Suprapubic skin (tissue), 4 donors: Measurements from ENCODE around the gene TRMO. TPM values are rescaled to one million over a fixed set of nuclear protein-coding genes. Genes with fewer than 3 reads are reported as not detected.
"Not testable (repeated sequence)": the region's sequence is repeated elsewhere in the genome, so short reads cannot be mapped to it uniquely, and the experiment has no call there.

ENCODE experiments used
- DNase-seq, 2 donors: peaks; one replicate each; pipeline ENCODE4 v3.0.0-alpha.2; 2019; ENCODE audit warnings: low spot score in 2 of 2
- H3K27ac ChIP-seq: fragments of 200-600 bp; sonication (generic); one replicate; pipeline ENCODE4 v1.5.1; 2019
- H3K27me3 ChIP-seq: fragments of 200-600 bp; sonication (generic); one replicate; pipeline ENCODE4 v1.5.1; 2019
- H3K36me3 ChIP-seq: fragments of 200-600 bp; sonication (generic); one replicate; pipeline ENCODE4 v1.5.1; 2019
- H3K4me1 ChIP-seq: fragments of 200-600 bp; sonication (generic); one replicate; pipeline ENCODE4 v1.5.1; 2019
- H3K4me3 ChIP-seq: fragments of 200-600 bp; sonication (generic); one replicate; pipeline ENCODE4 v1.5.1; 2019; ENCODE audit warnings: mild to moderate bottlenecking
- H3K9me3 ChIP-seq: fragments of 200-600 bp; sonication (generic); one replicate; pipeline ENCODE4 v1.5.1; 2019
- EP300 ChIP-seq: sonication (generic); formaldehyde crosslinking; IDR thresholded peaks from one replicate; pipeline ENCODE4 v1.6.1; 2017; ENCODE audit warnings: antibody characterized with exemption
- POLR2A ChIP-seq, 2 donors: fragments of 450-650 bp; IDR thresholded peaks; one replicate each; pipeline ENCODE4 v1.6.1; 2017; ENCODE audit warnings: antibody characterized with exemption in 2 of 2, mild to moderate bottlenecking in 2 of 2, moderate library complexity in 2 of 2
- POLR2AphosphoS5 ChIP-seq, 3 donors: sonication (generic); formaldehyde crosslinking; IDR thresholded peaks; one replicate each; pipeline ENCODE4 v1.6.1; 2017; ENCODE audit warnings: antibody characterized with exemption in 3 of 3
- WGBS: methylation state at CpG from one replicate; pipeline ENCODE4 v1.1.5; 2018; 5-methylcytosine and 5-hydroxymethylcytosine counted together
- total RNA-seq, 4 donors: library from RNA; depleted of rRNA; stranded (reverse); fragments of >200 nt; gene quantifications; one replicate each; pipeline ENCODE4 v1.1.0, GENCODE V29; 2016
- TF ChIP-seq, protein P1 (sequence below), 2 donors: fragments of 200-600 bp in 1 of 2; fragments of 450-650 bp in 1 of 2; sonication (generic) in 1 of 2; IDR thresholded peaks; one replicate each; pipeline ENCODE4 v1.5.1; 2016 to 2019; ENCODE audit warnings: antibody characterized with exemption in 2 of 2, mild to moderate bottlenecking in 1 of 2, moderate library complexity in 1 of 2

Gene TRMO
- total RNA-seq, 4 donors from 2014 or later = 19.3 to 47.2 (median 31.7) TPM

DNA sequence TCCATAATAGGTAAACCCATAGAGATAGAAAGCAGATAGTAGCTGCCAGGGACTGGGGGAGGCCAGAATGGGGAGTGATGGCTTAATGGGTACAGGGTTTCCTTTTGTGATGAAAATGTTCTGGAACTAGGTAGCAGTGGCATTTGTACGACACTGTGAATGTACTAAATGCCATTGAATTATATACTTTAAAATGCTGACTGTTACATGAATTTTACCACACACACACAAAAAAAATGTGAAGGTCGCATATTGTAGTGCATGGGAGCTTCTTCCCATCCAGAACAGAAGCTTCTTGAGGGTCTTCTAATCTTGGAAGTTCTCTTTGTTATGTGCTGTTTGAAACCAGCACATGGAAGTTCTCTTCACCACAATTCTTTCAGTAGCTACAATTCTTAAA lies 40.9 kb upstream of the TRMO start:
- DNase-seq = no peak
- Histone ChIP-seq H3K4me1 (no peaks in the 10 kb centered on the region), H3K27me3 (no peaks in the 10 kb centered on the region), H3K27ac (no peak overlapping the region), H3K4me3 (no peak overlapping the region), H3K9me3 (no peaks in the 10 kb centered on the region), H3K36me3 (no peaks in the 10 kb centered on the region)
- 82% methylated on average over 2 of the region's 2 CpGs for WGBS
- TF ChIP-seq EP300 (no peak), POLR2A (IDR thresholded peaks at IDR 0.05) (no peak)

DNA sequence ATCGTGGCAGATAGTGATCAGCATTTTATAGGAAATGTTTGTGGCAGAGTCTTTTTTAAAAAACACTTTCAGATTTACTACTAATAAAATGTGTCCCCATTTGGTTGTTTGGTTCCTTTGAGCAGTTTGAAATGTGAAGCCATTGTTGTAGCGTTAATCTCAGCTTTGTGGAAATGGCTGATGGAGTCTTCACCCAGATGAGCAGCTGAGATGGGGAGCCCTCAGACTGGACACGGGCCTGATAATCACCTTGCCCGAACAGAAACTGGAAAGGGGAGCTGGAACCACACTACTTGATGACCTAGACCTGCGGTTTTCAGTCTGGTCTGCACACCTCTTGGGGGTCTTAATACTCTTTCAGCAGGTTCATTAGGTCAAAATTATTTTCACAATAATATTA lies 40.3 kb upstream of the TRMO start:
- Histone ChIP-seq H3K4me3 (no peak overlapping the region), H3K36me3 (no peaks in the 10 kb centered on the region), H3K9me3 (no peaks in the 10 kb centered on the region), H3K4me1 (no peaks in the 10 kb centered on the region), H3K27ac (no peak overlapping the region), H3K27me3 (no peaks in the 10 kb centered on the region)
- TF ChIP-seq POLR2AphosphoS5 (IDR thresholded peaks at IDR 0.05) = no peak
- no peak for TF ChIP-seq POLR2A (IDR thresholded peaks at IDR 0.05)
- no peak for TF ChIP-seq EP300
- TF ChIP-seq, protein P1, sequence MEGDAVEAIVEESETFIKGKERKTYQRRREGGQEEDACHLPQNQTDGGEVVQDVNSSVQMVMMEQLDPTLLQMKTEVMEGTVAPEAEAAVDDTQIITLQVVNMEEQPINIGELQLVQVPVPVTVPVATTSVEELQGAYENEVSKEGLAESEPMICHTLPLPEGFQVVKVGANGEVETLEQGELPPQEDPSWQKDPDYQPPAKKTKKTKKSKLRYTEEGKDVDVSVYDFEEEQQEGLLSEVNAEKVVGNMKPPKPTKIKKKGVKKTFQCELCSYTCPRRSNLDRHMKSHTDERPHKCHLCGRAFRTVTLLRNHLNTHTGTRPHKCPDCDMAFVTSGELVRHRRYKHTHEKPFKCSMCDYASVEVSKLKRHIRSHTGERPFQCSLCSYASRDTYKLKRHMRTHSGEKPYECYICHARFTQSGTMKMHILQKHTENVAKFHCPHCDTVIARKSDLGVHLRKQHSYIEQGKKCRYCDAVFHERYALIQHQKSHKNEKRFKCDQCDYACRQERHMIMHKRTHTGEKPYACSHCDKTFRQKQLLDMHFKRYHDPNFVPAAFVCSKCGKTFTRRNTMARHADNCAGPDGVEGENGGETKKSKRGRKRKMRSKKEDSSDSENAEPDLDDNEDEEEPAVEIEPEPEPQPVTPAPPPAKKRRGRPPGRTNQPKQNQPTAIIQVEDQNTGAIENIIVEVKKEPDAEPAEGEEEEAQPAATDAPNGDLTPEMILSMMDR (IDR thresholded peaks at IDR 0.05) = no peak
- 87% methylated on average over 5 of the region's 5 CpGs for WGBS
- no peak for DNase-seq

DNA sequence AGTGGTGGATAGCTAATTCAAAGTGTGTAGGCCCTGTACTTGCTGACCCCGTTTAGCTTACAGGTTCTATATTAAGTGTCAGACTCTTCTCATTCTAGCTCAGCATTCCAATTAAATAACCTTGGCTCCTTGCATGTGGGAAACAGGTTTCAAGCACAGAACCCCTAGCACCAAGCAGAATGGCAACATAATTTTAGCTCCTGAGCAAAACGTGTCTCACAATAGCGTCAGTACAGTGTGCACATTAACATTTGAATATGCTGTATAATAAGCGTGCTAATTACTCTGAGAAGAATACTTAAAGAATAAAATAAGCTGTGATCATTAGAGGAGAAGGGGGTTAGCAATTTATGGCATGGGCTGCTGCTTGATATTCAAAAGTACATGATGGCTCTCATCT lies 39.8 kb upstream of the TRMO start:
- DNase-seq = no peak
- WGBS = 57% methylated on average over 4 of the region's 4 CpGs
- H3K27me3 ChIP-seq = no peaks in the 10 kb centered on the region

DNA sequence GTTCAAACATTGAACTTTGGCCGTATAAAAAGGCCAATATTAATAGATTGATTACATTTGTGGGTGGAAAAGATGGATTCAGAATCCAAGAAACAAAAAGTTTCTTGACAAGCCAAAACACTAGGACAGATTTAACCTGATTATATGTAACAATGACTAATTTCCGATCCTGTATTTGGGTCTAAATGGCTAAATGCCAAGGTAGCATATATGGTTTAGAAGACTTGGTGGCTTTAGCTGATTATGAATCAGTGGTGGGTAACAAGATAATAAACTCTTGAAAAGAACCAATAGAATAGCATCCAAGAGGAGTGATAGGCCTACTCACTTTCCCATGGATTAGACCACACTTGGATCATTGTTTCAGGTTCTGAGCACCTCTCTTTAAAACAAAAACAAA lies 39.1 kb upstream of the TRMO start:
- 88% methylated on average over 2 of the region's 2 CpGs for WGBS
- H3K36me3 ChIP-seq = no peaks in the 10 kb centered on the region
- no peak overlapping the region for H3K27ac ChIP-seq
- H3K4me3 ChIP-seq = no peak overlapping the region
- no peak for DNase-seq
- H3K27me3 ChIP-seq = no peaks in the 10 kb centered on the region
- TF ChIP-seq POLR2A (IDR thresholded peaks at IDR 0.05) = no peak
- TF ChIP-seq, protein P1 (IDR thresholded peaks at IDR 0.05) = no peak
- no peak for TF ChIP-seq EP300
- TF ChIP-seq POLR2AphosphoS5 (IDR thresholded peaks at IDR 0.05) = no peak
- no peaks in the 10 kb centered on the region for H3K4me1 ChIP-seq
- H3K9me3 ChIP-seq = no peaks in the 10 kb centered on the region

More for the DNA sequence above, 39.8 kb upstream of the TRMO start:
- no peaks in the 10 kb centered on the region for H3K9me3 ChIP-seq
- H3K27ac ChIP-seq = no peak overlapping the region
- H3K4me1 ChIP-seq = no peaks in the 10 kb centered on the region
- no peak for TF ChIP-seq POLR2AphosphoS5 (IDR thresholded peaks at IDR 0.05)
- no peak for TF ChIP-seq EP300
- TF ChIP-seq, protein P1 (IDR thresholded peaks at IDR 0.05) = no peak
- no peak for TF ChIP-seq POLR2A (IDR thresholded peaks at IDR 0.05)
- no peaks in the 10 kb centered on the region for H3K36me3 ChIP-seq
- no peak overlapping the region for H3K4me3 ChIP-seq

DNA sequence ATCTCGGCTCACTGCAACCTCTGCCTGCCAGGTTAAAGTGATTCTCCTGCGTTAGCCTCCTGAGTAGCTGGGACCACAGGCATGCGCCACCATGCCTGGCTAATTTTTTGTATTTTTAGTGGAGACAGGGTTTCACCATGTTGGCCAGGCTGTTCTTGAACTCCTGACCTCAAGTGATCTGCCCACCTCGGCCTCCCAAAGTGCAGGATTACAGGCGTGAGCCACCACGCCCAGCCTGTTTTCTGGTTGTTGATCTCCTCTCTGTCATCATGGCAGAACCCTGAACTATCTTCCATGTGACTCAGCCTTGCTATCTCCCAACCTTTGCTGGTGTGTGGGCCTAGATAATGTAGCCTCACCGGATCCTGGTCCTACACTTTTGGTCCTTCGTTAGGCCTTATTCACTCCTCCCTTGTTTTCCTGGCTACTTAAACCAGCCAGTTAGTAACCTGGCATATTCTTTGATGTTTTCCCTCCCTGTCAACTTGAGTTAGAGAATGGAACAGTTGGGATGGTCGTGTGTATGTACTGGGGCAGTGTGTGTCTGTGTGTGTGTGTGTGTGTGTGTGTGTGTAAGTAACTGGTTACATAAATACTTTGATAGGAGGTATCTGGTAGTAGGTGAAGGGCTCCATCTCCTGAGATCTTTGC lies 38.5 kb upstream of the TRMO start:
- not testable (repeated sequence) for DNase-seq, H3K4me3 ChIP-seq, H3K4me1 ChIP-seq, H3K9me3 ChIP-seq, H3K27ac ChIP-seq, H3K27me3 ChIP-seq, H3K36me3 ChIP-seq
- WGBS = 93% methylated on average over 9 of the region's 9 CpGs

DNA sequence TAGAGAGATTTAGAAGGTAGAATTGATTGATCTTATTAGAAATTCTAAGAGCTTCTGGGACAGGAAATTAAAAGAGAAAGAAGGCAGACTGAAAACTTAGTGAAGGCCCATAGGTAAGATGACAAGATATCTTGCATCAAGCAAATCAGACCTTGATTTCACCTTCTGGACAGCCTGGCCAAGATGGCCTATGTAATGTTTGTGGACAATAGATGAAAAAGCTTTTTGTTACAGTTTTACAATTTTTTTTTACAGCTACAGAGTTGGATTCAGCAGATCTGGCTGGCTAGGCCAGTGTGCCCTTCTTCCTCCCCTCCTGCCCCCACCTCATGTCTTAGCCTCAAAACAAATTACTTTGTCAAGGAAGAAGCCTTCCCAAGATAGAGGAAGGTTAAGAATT lies 37.3 kb upstream of the TRMO start:
- DNase-seq = no peak
- no peak overlapping the region for H3K4me3 ChIP-seq
- H3K9me3 ChIP-seq = no peaks in the 10 kb centered on the region
- no peaks in the 10 kb centered on the region for H3K36me3 ChIP-seq
- TF ChIP-seq, protein P1 (IDR thresholded peaks at IDR 0.05) = no peak
- TF ChIP-seq POLR2AphosphoS5 (IDR thresholded peaks at IDR 0.05) = no peak
- no peak for TF ChIP-seq POLR2A (IDR thresholded peaks at IDR 0.05)
- no peak for TF ChIP-seq EP300
- no peaks in the 10 kb centered on the region for H3K27me3 ChIP-seq
- no peaks in the 10 kb centered on the region for H3K4me1 ChIP-seq
- no peak overlapping the region for H3K27ac ChIP-seq
